Trophoblast cell (in vitro differentiated cells and primary cell): ENCODE results near the gene ST6GALNAC4.

Experiments
- DNase-seq, 2 donors: peaks; one replicate each; pipeline ENCODE4 v3.0.0-alpha.2; 2016
- H2AFZ ChIP-seq: 2 replicates; pipeline ENCODE4 v1.6.1; 2013; ENCODE audit warnings: low read length, moderate library complexity, mild to moderate bottlenecking; ENCODE audit not compliant: insufficient read depth, poor library complexity
- H2AK5ac ChIP-seq: 2 replicates; pipeline ENCODE4 v1.6.1; 2013; ENCODE audit warnings: mild to moderate bottlenecking, low read length
- H2BK120ac ChIP-seq: 2 replicates; pipeline ENCODE4 v1.6.1; 2013; ENCODE audit warnings: low read length, mild to moderate bottlenecking, moderate library complexity; ENCODE audit not compliant: insufficient read depth, poor library complexity
- H2BK12ac ChIP-seq: 2 replicates; pipeline ENCODE4 v1.6.1; 2013; ENCODE audit warnings: mild to moderate bottlenecking, low read length, moderate library complexity
- H2BK5ac ChIP-seq: 2 replicates; pipeline ENCODE4 v1.6.1; 2013; ENCODE audit warnings: low read length, low read depth, moderate library complexity, mild to moderate bottlenecking; ENCODE audit not compliant: poor library complexity
- H3K14ac ChIP-seq: 2 replicates; pipeline ENCODE4 v1.6.1; 2013; ENCODE audit warnings: mild to moderate bottlenecking, low read length
- H3K18ac ChIP-seq: 2 replicates; pipeline ENCODE4 v1.6.1; 2013; ENCODE audit warnings: mild to moderate bottlenecking, low read length
- H3K23ac ChIP-seq: 2 replicates; pipeline ENCODE4 v1.6.1; 2013; ENCODE audit warnings: low read length
- H3K27ac ChIP-seq: 2 replicates; pipeline ENCODE4 v1.5.1; 2013; ENCODE audit warnings: low read depth, mild to moderate bottlenecking, inconsistent platforms, low read length, moderate library complexity
- H3K27me3 ChIP-seq: 2 replicates; pipeline ENCODE4 v1.6.1; 2013; ENCODE audit warnings: inconsistent platforms, mild to moderate bottlenecking, low read length, moderate library complexity; ENCODE audit not compliant: insufficient read depth
- H3K36me3 ChIP-seq, 2 experiments: 1 replicate in 1 of 2; 2 replicates in 1 of 2; pipeline ENCODE4 v1.6.1; 2013; ENCODE audit warnings: low read length in 2 of 2, mild to moderate bottlenecking in 2 of 2, moderate library complexity in 1 of 2; ENCODE audit not compliant: insufficient read depth in 2 of 2, control insufficient read depth in 1 of 2
- H3K4ac ChIP-seq: 2 replicates; pipeline ENCODE4 v1.6.1; 2013; ENCODE audit warnings: low read depth, mild to moderate bottlenecking, low read length, moderate library complexity
- H3K4me1 ChIP-seq, 2 experiments: 1 replicate in 1 of 2; 2 replicates in 1 of 2; pipeline ENCODE4 v1.6.1; 2013; ENCODE audit warnings: low read length in 2 of 2, mild to moderate bottlenecking in 2 of 2, moderate library complexity in 1 of 2; ENCODE audit not compliant: insufficient read depth in 2 of 2, control insufficient read depth in 1 of 2
- H3K4me2 ChIP-seq: 2 replicates; pipeline ENCODE4 v1.6.1; 2013; ENCODE audit warnings: inconsistent platforms, mild to moderate bottlenecking, low read length, moderate library complexity
- H3K4me3 ChIP-seq: 2 replicates; pipeline ENCODE4 v1.5.1; 2013; ENCODE audit warnings: mild to moderate bottlenecking, low read depth, low read length, inconsistent platforms
- H3K79me1 ChIP-seq: one replicate; pipeline ENCODE4 v1.6.1; 2013; ENCODE audit warnings: low read length
- H3K79me2 ChIP-seq: 2 replicates; pipeline ENCODE4 v1.6.1; 2013; ENCODE audit warnings: low read length, mild to moderate bottlenecking; ENCODE audit not compliant: control insufficient read depth, insufficient read depth, poor library complexity
- H3K9ac ChIP-seq: 2 replicates; pipeline ENCODE4 v1.6.1; 2013; ENCODE audit warnings: mild to moderate bottlenecking, low read length
- H3K9me3 ChIP-seq: 2 replicates; pipeline ENCODE4 v1.6.1; 2013; ENCODE audit warnings: low read depth, mild to moderate bottlenecking, control low read depth, inconsistent platforms, low read length; ENCODE audit not compliant: insufficient read depth
- H4K12ac ChIP-seq: 2 replicates; pipeline ENCODE4 v1.6.1; 2013; ENCODE audit warnings: low read depth, mild to moderate bottlenecking, low read length, moderate library complexity
- H4K8ac ChIP-seq: 2 replicates; pipeline ENCODE4 v1.6.1; 2013; ENCODE audit warnings: low read depth, mild to moderate bottlenecking, low read length, moderate library complexity
- H4K91ac ChIP-seq: one replicate; pipeline ENCODE4 v1.6.1; 2013; ENCODE audit warnings: low read depth, mild to moderate bottlenecking, low read length, moderate library complexity
- WGBS: extraction: QIAGEN DNeasy Blood & Tissue Kit; methylation state at CpG from one replicate; pipeline ENCODE4 v1.1.7; 2013; ENCODE audit warnings: missing lambda C conversion rate; ENCODE audit not compliant: insufficient read length, insufficient coverage; ENCODE audit errors: extremely low coverage; 5-methylcytosine and 5-hydroxymethylcytosine counted together

The ST6GALNAC4 gene

GRCh38 chr9:127880143-127880542 lies 36.7 kb downstream of the ST6GALNAC4 start:
- H3K4ac ChIP-seq, result no peak overlapping the region
- H3K23ac ChIP-seq, result no peak overlapping the region
- no peak overlapping the region for H4K8ac ChIP-seq
- peaks cover 2% of the 10 kb centered on the region in 2 experiments for H3K36me3 ChIP-seq
- no peak overlapping the region for H3K4me3 ChIP-seq
- no CpG with 5 or more reads among the region's 8 CpGs for WGBS
- peaks cover 7% of the 10 kb centered on the region for H3K79me2 ChIP-seq
- no peak overlapping the region for H3K18ac ChIP-seq
- H2AFZ ChIP-seq, result no peak overlapping the region
- H3K9me3 ChIP-seq, result no peaks in the 10 kb centered on the region
- peaks cover 20 to 22% of the 10 kb centered on the region in 2 experiments for H3K4me1 ChIP-seq
- H4K12ac ChIP-seq, result no peak overlapping the region
- no peak overlapping the region for H4K91ac ChIP-seq
- no peaks in the 10 kb centered on the region for H3K27me3 ChIP-seq
- no peak overlapping the region for H2AK5ac ChIP-seq
- DNase-seq, result no peak
- H2BK120ac ChIP-seq, result no peak overlapping the region
- no peak overlapping the region for H3K27ac ChIP-seq
- no peak overlapping the region for H3K9ac ChIP-seq
- no peak overlapping the region for H3K14ac ChIP-seq
- H2BK5ac ChIP-seq, result no peak overlapping the region
- peaks cover 12% of the 10 kb centered on the region for H3K79me1 ChIP-seq
- H2BK12ac ChIP-seq, result no peak overlapping the region
- no peak overlapping the region for H3K4me2 ChIP-seq

GRCh38 chr9:127878652-127879390 lies 38.0 kb downstream of the ST6GALNAC4 start:
- Histone ChIP-seq H2BK5ac (no peak overlapping the region), H3K27ac (no peak overlapping the region), H3K36me3 (no peaks in the 10 kb centered on the region), H3K4me3 (no peak overlapping the region), H3K18ac (no peak overlapping the region), H3K79me1 (peaks cover 12% of the 10 kb centered on the region), H3K9ac (no peak overlapping the region), H3K14ac (no peak overlapping the region), H3K79me2 (peaks cover 7% of the 10 kb centered on the region), H3K4ac (no peak overlapping the region), H2AK5ac (no peak overlapping the region), H2AFZ (no peak overlapping the region), H4K12ac (no peak overlapping the region), H2BK120ac (no peak overlapping the region), H2BK12ac (no peak overlapping the region), H3K4me2 (no peak overlapping the region), H3K9me3 (no peaks in the 10 kb centered on the region), H4K8ac (no peak overlapping the region), H4K91ac (no peak overlapping the region), H3K4me1 (peaks cover 21 to 24% of the 10 kb centered on the region in 2 experiments), H3K27me3 (no peaks in the 10 kb centered on the region), H3K23ac (no peak overlapping the region)
- WGBS, result no CpG with 5 or more reads among the region's 8 CpGs
- no peak for DNase-seq

- Histone ChIP-seq H2AFZ (peak overlapping the region; percentile 66), H3K27ac (no peak overlapping the region), H3K14ac (peak overlapping the region; percentile 62), H4K91ac (peak overlapping the region; percentile 67), H3K4me2 (peak overlapping the region; percentile 92), H3K23ac (no peak overlapping the region), H3K4ac (peak overlapping the region; percentile 24), H3K9ac (peak overlapping the region; percentile 67), H2BK12ac (peak overlapping the region; percentile 25), H3K79me1 (peaks cover 12% of the 10 kb centered on the region), H2AK5ac (no peak overlapping the region), H3K27me3 (no peaks in the 10 kb centered on the region), H3K36me3 (no peaks in the 10 kb centered on the region), H2BK5ac (no peak overlapping the region), H4K12ac (peak overlapping the region; percentile 29), H4K8ac (peak overlapping the region; percentile 96), H3K79me2 (peaks cover 7% of the 10 kb centered on the region), H3K18ac (peak overlapping the region; percentile 48), H3K9me3 (peaks cover 2% of the 10 kb centered on the region), H3K4me3 (peak overlapping the region; percentile 65), H2BK120ac (peak overlapping the region; percentile 12), H3K4me1 (peaks cover 21 to 24% of the 10 kb centered on the region in 2 experiments)
- WGBS, result no CpG with 5 or more reads among the region's 18 CpGs
- no peak for DNase-seq
Measured at GRCh38 chr9:127878001-127878651, 38.7 kb downstream of the ST6GALNAC4 start.

GRCh38 chr9:127877566-127877998 lies 39.3 kb downstream of the ST6GALNAC4 start, which contains the start of gene AK1:
Gene AK1, minus strand, starts transcription at chr9:127877675. Its CDS starts 3,058 bp downstream, at chr9:127874617.
- peak; percentile 19 to 71 for DNase-seq
- Histone ChIP-seq H4K12ac (peak within 1 kb of the TSS; percentile 49), H3K18ac (peak within 1 kb of the TSS; percentile 88), H3K4me3 (peak within 1 kb of the TSS; percentile 65), H3K4me1 (peaks cover 21 to 24% of the 10 kb centered on the region in 2 experiments), H3K23ac (no peak within 1 kb of the TSS), H3K36me3 (peaks cover 0 to 4% of the 10 kb centered on the region in 2 experiments), H3K79me2 (peaks cover 7% of the 10 kb centered on the region), H3K14ac (peak within 1 kb of the TSS; percentile 89), H2BK120ac (peak within 1 kb of the TSS; percentile 48), H3K4ac (peak within 1 kb of the TSS; percentile 24), H2BK5ac (no peak within 1 kb of the TSS), H4K91ac (peak within 1 kb of the TSS; percentile 90), H3K4me2 (peak within 1 kb of the TSS; percentile 92), H2BK12ac (peak within 1 kb of the TSS; percentile 25), H2AK5ac (peak within 1 kb of the TSS; percentile 75), H3K27ac (no peak within 1 kb of the TSS), H3K9ac (peak within 1 kb of the TSS; percentile 67), H2AFZ (peak within 1 kb of the TSS; percentile 83), H3K79me1 (peaks cover 12% of the 10 kb centered on the region), H4K8ac (peak within 1 kb of the TSS; percentile 96), H3K9me3 (peaks cover 2% of the 10 kb centered on the region), H3K27me3 (no peaks in the 10 kb centered on the region)
- WGBS, result no CpG with 5 or more reads among the region's 44 CpGs
